ENCODE data around the gene SLC4A8. TPM values are rescaled to one million over a fixed set of nuclear protein-coding genes. Genes with fewer than 3 reads are reported as not detected.

Gene SLC4A8
- total and polyA plus RNA-seq, 12 donors = 3.0 to 27.0 (median 11.6) TPM

DNA sequence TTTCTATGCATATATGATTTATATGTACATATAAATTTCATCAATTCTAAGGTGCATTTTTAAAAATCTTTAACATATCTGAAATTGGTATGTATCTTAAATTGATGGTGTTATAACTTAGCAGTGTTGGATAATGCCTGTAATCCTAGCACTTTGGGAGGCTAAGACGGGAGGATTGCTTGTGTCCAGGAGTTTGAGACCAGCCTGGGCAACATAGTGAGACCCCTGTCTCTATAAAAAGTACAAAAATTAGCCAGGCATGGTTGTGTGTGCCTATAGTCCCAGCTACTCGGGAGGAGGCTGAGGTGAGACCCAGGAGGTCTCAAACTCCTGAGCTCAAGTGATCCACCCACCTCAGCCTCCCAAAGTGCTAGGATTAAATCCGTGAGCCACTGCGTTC lies 27.0 kb upstream of the SLC4A8 start:
- H3K36me3 ChIP-seq (replicated peaks in 1 of 2) = no peaks in the 10 kb centered on the region
- H3K4me1 ChIP-seq (replicated peaks in 1 of 2) = no peaks in the 10 kb centered on the region
- intact Hi-C loops (cut with DNase I) = no loop called here
- TF ChIP-seq CTCF (IDR thresholded peaks at IDR 0.05) = no peak
- no peak for TF ChIP-seq POLR2A (IDR thresholded peaks at IDR 0.05)
- no peaks in the 10 kb centered on the region for H3K27me3 ChIP-seq
- no peaks in the 10 kb centered on the region for H3K9me3 ChIP-seq (replicated peaks in 1 of 3)
- no peak for DNase-seq
- H3K4me3 ChIP-seq = no peak overlapping the region
- no peak overlapping the region for H3K27ac ChIP-seq
- WGBS, 4 donors = 66 to 83% (median 72%) methylated on average over 4 of the region's 4 CpGs

DNA sequence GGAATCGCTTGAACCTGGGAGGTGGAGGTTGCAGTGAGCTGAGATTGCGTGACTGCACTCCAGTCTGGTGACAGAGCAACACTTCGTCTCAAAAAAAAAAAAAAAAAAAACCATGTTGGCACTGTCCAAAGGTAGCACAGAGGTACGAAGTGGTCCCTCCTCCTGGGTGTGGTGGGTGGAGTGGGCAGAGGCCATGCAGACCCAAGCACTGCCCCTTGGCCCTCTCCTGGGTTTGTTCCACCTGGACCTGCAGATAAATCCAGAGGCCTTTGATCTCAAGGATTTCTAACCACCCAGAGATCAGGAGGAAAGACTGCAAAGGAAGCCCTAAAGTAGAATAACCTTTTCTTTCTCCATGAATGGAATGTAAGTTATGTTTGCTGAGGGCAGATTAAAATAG lies 24.7 kb upstream of the SLC4A8 start:
- DNase-seq = no peak
- intact Hi-C loops (cut with DNase I) = no loop called here
- Histone ChIP-seq H3K4me1 (replicated peaks in 1 of 2) (no peaks in the 10 kb centered on the region), H3K36me3 (replicated peaks in 1 of 2) (no peaks in the 10 kb centered on the region), H3K27me3 (no peaks in the 10 kb centered on the region), H3K4me3 (no peak overlapping the region), H3K27ac (no peak overlapping the region), H3K9me3 (replicated peaks in 1 of 3) (no peaks in the 10 kb centered on the region)
- TF ChIP-seq CTCF (IDR thresholded peaks at IDR 0.05) = no peak
- no peak for TF ChIP-seq POLR2A (IDR thresholded peaks at IDR 0.05)
- 65 to 77% (median 72%) methylated on average over 4 of the region's 4 CpGs for WGBS, 4 donors

DNA sequence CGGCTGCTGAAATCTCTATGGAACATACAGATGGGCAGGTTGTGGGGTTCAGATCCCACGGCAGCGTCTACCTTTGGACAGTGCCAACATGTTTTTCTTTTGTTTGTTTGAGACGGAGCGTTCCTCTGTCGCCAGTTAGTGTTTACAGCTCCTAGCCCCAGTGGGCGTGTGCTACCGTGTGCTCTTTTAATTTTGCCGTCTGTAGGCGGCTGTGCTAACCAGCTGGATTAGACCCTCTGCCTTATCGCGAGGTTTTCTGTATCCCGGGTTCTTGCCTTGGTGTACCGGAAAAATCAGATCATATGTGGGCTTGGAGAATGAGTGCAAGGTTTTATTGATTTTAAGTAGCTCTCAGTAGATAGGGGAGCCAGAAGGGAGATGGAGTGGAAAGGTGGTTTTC lies 23.6 kb upstream of the SLC4A8 start:
- WGBS, 4 donors = 86 to 92% (median 90%) methylated on average over 14 of the region's 14 CpGs
- no peak overlapping the region for H3K27ac ChIP-seq
- H3K4me3 ChIP-seq = no peak overlapping the region
- intact Hi-C loops (cut with DNase I) = no loop called here
- H3K4me1 ChIP-seq (replicated peaks in 1 of 2) = no peaks in the 10 kb centered on the region
- TF ChIP-seq CTCF (IDR thresholded peaks at IDR 0.05) (no peak), POLR2A (IDR thresholded peaks at IDR 0.05) (no peak)
- no peaks in the 10 kb centered on the region for H3K9me3 ChIP-seq (replicated peaks in 1 of 3)
- H3K36me3 ChIP-seq (replicated peaks in 1 of 2) = no peaks in the 10 kb centered on the region
- DNase-seq = no peak
- no peaks in the 10 kb centered on the region for H3K27me3 ChIP-seq

GRCh38 chr12:51401486-51401885 lies 23.1 kb upstream of the SLC4A8 start:
- Histone ChIP-seq H3K27me3 (no peaks in the 10 kb centered on the region), H3K27ac (no peak overlapping the region), H3K4me3 (no peak overlapping the region), H3K9me3 (replicated peaks in 1 of 3) (no peaks in the 10 kb centered on the region), H3K36me3 (replicated peaks in 1 of 2) (no peaks in the 10 kb centered on the region), H3K4me1 (replicated peaks in 1 of 2) (no peaks in the 10 kb centered on the region)
- no peak for TF ChIP-seq POLR2A (IDR thresholded peaks at IDR 0.05)
- TF ChIP-seq CTCF (IDR thresholded peaks at IDR 0.05) = no peak
- 86 to 94% (median 89%) methylated on average over 11 to 13 of the region's 13 CpGs for WGBS, 4 donors
- intact Hi-C loops (cut with DNase I) = no loop called here
- no peak for DNase-seq

Data from adrenal gland (tissue), 12 donors.